ENCODE results near the gene TMEM165.

The TMEM165 gene

GRCh38 chr4:55458611-55459010, 62.9 kb downstream of the TMEM165 start (continued):
- TF ChIP-seq ZNF175 (tag by site-specific recombination; IDR thresholded peaks at IDR 0.05) (no peak), ZNF214 (tag by site-specific recombination; IDR thresholded peaks at IDR 0.05; ENCODE audit: borderline replicate concordance) (no peak), ZFHX2 (tag by site-specific recombination; conservative IDR thresholded peaks at IDR 0.05) (no peak)

GRCh38 chr4:55466001-55466400, 70.2 kb downstream of the TMEM165 start:
- Histone ChIP-seq H3K4me1 (ENCODE audit: control insufficient read depth, insufficient read depth, low read length) (no peaks in the 10 kb centered on the region), H3K27ac (ENCODE audit: extremely low read depth, low read depth, low read length) (no peak overlapping the region), H3K36me3 (ENCODE audit: control insufficient read depth in 2 of 2, insufficient read depth in 1 of 2, low read length in 2 of 2) (peaks cover 0 to 34% of the 10 kb centered on the region in 2 experiments), H3K4me3 (ENCODE audit: low read depth, low read length) (no peak overlapping the region), H3K9me3 (ENCODE audit: control insufficient read depth, insufficient read depth, low read depth, low read length) (no peaks in the 10 kb centered on the region)
- no peak for TF ChIP-seq ZNF48 (tag by site-specific recombination; IDR thresholded peaks at IDR 0.05)
- TF ChIP-seq ZSCAN5A (tag by site-specific recombination; IDR thresholded peaks at IDR 0.05): 0 out of 2 replicates have a peak, but pooled peaks have one; percentile 48
- CTCF ChIA-PET: interaction anchor here (0.6 kb wide), 1 partner anchor 65 kb away, joined by 3 read pairs; no protein-coding TSS in a partner anchor
- POLR2A ChIA-PET: no interaction called here

- CTCF ChIA-PET: no interaction called here
- Histone ChIP-seq H3K9me3 (ENCODE audit: control insufficient read depth, insufficient read depth, low read depth, low read length) (no peaks in the 10 kb centered on the region), H3K4me1 (ENCODE audit: control insufficient read depth, insufficient read depth, low read length) (no peaks in the 10 kb centered on the region), H3K36me3 (ENCODE audit: control insufficient read depth in 2 of 2, insufficient read depth in 1 of 2, low read length in 2 of 2) (peaks cover 0 to 36% of the 10 kb centered on the region in 2 experiments), H3K4me3 (ENCODE audit: low read depth, low read length) (no peak overlapping the region), H3K27ac (ENCODE audit: extremely low read depth, low read depth, low read length) (no peak overlapping the region)
- POLR2A ChIA-PET: interaction anchor here (0.6 kb wide), 1 partner anchor 1373 kb away, joined by 3 read pairs; no protein-coding TSS in a partner anchor
- TF ChIP-seq GLI4 (tag by site-specific recombination; IDR thresholded peaks at IDR 0.05): no peak
- peak; percentile 64 for TF ChIP-seq OSR2 (tag by site-specific recombination; IDR thresholded peaks at IDR 0.05)
- TF ChIP-seq ZNF785 (tag by site-specific recombination; IDR thresholded peaks at IDR 0.05): no peak
- peak; percentile 30; the same call in 1 of the 2 replicates for TF ChIP-seq ZNF366 (tag by site-specific recombination; conservative IDR thresholded peaks at IDR 0.05)
- 0 out of 2 replicates have a peak, but pooled peaks have one; percentile 30 for TF ChIP-seq ZEB2 (tag by site-specific recombination; IDR thresholded peaks at IDR 0.05)
- TF ChIP-seq ZNF571 (tag by site-specific recombination; IDR thresholded peaks at IDR 0.05): no peak
- TF ChIP-seq ZNF274 (IDR thresholded peaks at IDR 0.05; ENCODE audit: low read length): no peak
- TF ChIP-seq ZNF274 (tag by site-specific recombination; IDR thresholded peaks at IDR 0.05; ENCODE audit: borderline replicate concordance): no peak
- TF ChIP-seq HIC1 (tag by site-specific recombination; IDR thresholded peaks at IDR 0.05): peak; percentile 70
- TF ChIP-seq ZNF692 (tag by site-specific recombination; IDR thresholded peaks at IDR 0.05): 0 out of 2 replicates have a peak, but pooled peaks have one; percentile 37
- peak; percentile 51; the same call in 1 of the 2 replicates for TF ChIP-seq ZNF843 (tag by site-specific recombination; IDR thresholded peaks at IDR 0.05)
- TF ChIP-seq ZNF629 (tag by site-specific recombination; IDR thresholded peaks at IDR 0.05): peak; percentile 95
- no peak for TF ChIP-seq ZNF302 (tag by site-specific recombination; IDR thresholded peaks at IDR 0.05; ENCODE audit: low read depth)
- no peak for TF ChIP-seq ZNF610 (tag by site-specific recombination; IDR thresholded peaks at IDR 0.05; ENCODE audit: borderline replicate concordance)
- TF ChIP-seq ZNF639 (tag by site-specific recombination; IDR thresholded peaks at IDR 0.05): peak; percentile 47; the same call in 1 of the 2 replicates
- TF ChIP-seq MYNN (tag by site-specific recombination; IDR thresholded peaks at IDR 0.05; ENCODE audit: borderline replicate concordance): no peak
- no peak for TF ChIP-seq GLIS2 (tag by site-specific recombination; IDR thresholded peaks at IDR 0.05)
- no peak for TF ChIP-seq KLF10 (tag by site-specific recombination; IDR thresholded peaks at IDR 0.05)
- TF ChIP-seq KLF17 (tag by site-specific recombination; IDR thresholded peaks at IDR 0.05): no peak
- no peak for TF ChIP-seq ZBTB48 (tag by site-specific recombination; IDR thresholded peaks at IDR 0.05)
- TF ChIP-seq ZNF202 (tag by site-specific recombination; IDR thresholded peaks at IDR 0.05; ENCODE audit: borderline replicate concordance): no peak
- TF ChIP-seq ZNF433 (tag by site-specific recombination; IDR thresholded peaks at IDR 0.05; ENCODE audit: low read depth): no peak
- peak; percentile 30; the same call in 1 of the 2 replicates for TF ChIP-seq ZNF24 (tag by site-specific recombination; IDR thresholded peaks at IDR 0.05)
These were observed 73.0 kb downstream of the TMEM165 start for GRCh38 chr4:55468724-55469123.

All from HEK293 (cell line).